WTC11 (cell line): ENCODE data around the gene HNRNPUL1. TPM values are rescaled to one million over a fixed set of nuclear protein-coding genes. Genes with fewer than 3 reads are reported as not detected.

Experiments used
- ATAC-seq: fragments of 200-7000 bp; cut with Tn5 transposase; 2 replicates; pipeline ENCODE4 v1.10.0; 2021; ENCODE audit warnings: mild to moderate bottlenecking, moderate library complexity
- CTCF ChIA-PET: fragments of 300-600 bp; sonication (Branson Sonifier 250); formaldehyde crosslinking; loops from one replicate; lab custom pipeline; 2021; ENCODE audit warnings: antibody characterized with exemption; lab: Charles Lee
- POLR2A ChIA-PET: fragments of 350-600 bp; sonication (Branson Sonifier 250); formaldehyde crosslinking; loops from one replicate; lab custom pipeline; 2021; ENCODE audit warnings: antibody characterized with exemption; lab: Charles Lee
- DNase-seq: peaks from one replicate; pipeline ENCODE4 v3.0.0; 2021; ENCODE audit warnings: low spot score
- H3K27ac Mint-ChIP-seq: 2 replicates; pipeline ENCODE4 v1.8.0; 2021; ENCODE audit warnings: mixed read lengths
- H3K27me3 Mint-ChIP-seq: 2 replicates; pipeline ENCODE4 v1.8.0; 2021; ENCODE audit warnings: low read depth, mild to moderate bottlenecking, moderate library complexity, mixed read lengths
- H3K36me3 Mint-ChIP-seq: 2 replicates; pipeline ENCODE4 v1.8.0; 2021; ENCODE audit warnings: mixed read lengths
- H3K4me1 Mint-ChIP-seq: 2 replicates; pipeline ENCODE4 v1.8.0; 2022; ENCODE audit warnings: mixed read lengths
- H3K4me3 Mint-ChIP-seq: 2 replicates; pipeline ENCODE4 v1.8.0; 2021; ENCODE audit warnings: mild to moderate bottlenecking, moderate library complexity, mixed read lengths
- H3K9me3 Mint-ChIP-seq: 2 replicates; pipeline ENCODE4 v1.8.0; 2021; ENCODE audit warnings: mixed read lengths
- AFF4 ChIP-seq: sonication (generic); formaldehyde crosslinking; IDR thresholded peaks from 2 replicates; pipeline ENCODE4 v1.8.1; 2023; ENCODE audit warnings: mild to moderate bottlenecking, missing genetic modification reagents, borderline replicate concordance
- ARID4B ChIP-seq: sonication (generic); formaldehyde crosslinking; IDR thresholded peaks from 2 replicates; pipeline ENCODE4 v1.8.0; 2023; ENCODE audit warnings: missing genetic modification reagents, mild to moderate bottlenecking, borderline replicate concordance
- CREB1 ChIP-seq: sonication (generic); formaldehyde crosslinking; IDR thresholded peaks from 2 replicates; pipeline ENCODE4 v1.8.0; 2023; ENCODE audit warnings: mild to moderate bottlenecking, missing genetic modification reagents
- EMX1 ChIP-seq: fragments of 250-450 bp; sonication (Bioruptor Pico); IDR thresholded peaks from 2 replicates; pipeline ENCODE4 v1.8.0; 2021; ENCODE audit warnings: mild to moderate bottlenecking
- JAZF1 ChIP-seq: fragments of 250-450 bp; sonication (Bioruptor Pico); IDR thresholded peaks from 2 replicates; pipeline ENCODE4 v1.9.0; 2021; ENCODE audit warnings: moderate library complexity, mild to moderate bottlenecking, inconsistent platforms
- JUN ChIP-seq: sonication (generic); formaldehyde crosslinking; IDR thresholded peaks from 2 replicates; pipeline ENCODE4 v1.8.0; 2023; ENCODE audit warnings: mild to moderate bottlenecking, missing genetic modification reagents
- MAX ChIP-seq: sonication (generic); formaldehyde crosslinking; IDR thresholded peaks from 2 replicates; pipeline ENCODE4 v1.8.0; 2022; ENCODE audit warnings: mild to moderate bottlenecking, missing genetic modification reagents
- NFYB ChIP-seq: sonication (generic); formaldehyde crosslinking; conservative IDR thresholded peaks from 2 replicates; pipeline ENCODE4 v1.8.0; 2022; ENCODE audit warnings: low read depth, missing genetic modification reagents
- PRRX2 ChIP-seq: fragments of 250-450 bp; sonication (Bioruptor Pico); IDR thresholded peaks from 2 replicates; pipeline ENCODE4 v1.8.0; 2021; ENCODE audit warnings: mild to moderate bottlenecking
- SP1 ChIP-seq: sonication (generic); formaldehyde crosslinking; conservative IDR thresholded peaks from 2 replicates; pipeline ENCODE4 v1.8.1; 2022; ENCODE audit warnings: missing genetic modification reagents
- ZNF232 ChIP-seq: sonication (generic); formaldehyde crosslinking; IDR thresholded peaks from 2 replicates; pipeline ENCODE4 v1.8.0; 2022; ENCODE audit warnings: mild to moderate bottlenecking, missing genetic modification reagents
- total RNA-seq: library from RNA; stranded (reverse); gene quantifications from 3 replicates; pipeline ENCODE4 v1.2.3, GENCODE V29; 2021
- TF ChIP-seq, protein P1 (sequence below): sonication (generic); formaldehyde crosslinking; conservative IDR thresholded peaks from 2 replicates; pipeline ENCODE4 v1.8.1; 2023; ENCODE audit warnings: mild to moderate bottlenecking, low read depth, missing genetic modification reagents, moderate library complexity
- TF ChIP-seq, protein P2 (sequence below): fragments of 250-450 bp; sonication (Bioruptor Pico); IDR thresholded peaks from 2 replicates; pipeline ENCODE4 v1.8.0; 2021; ENCODE audit warnings: mild to moderate bottlenecking
- TF ChIP-seq, protein P3 (sequence below): sonication (generic); formaldehyde crosslinking; IDR thresholded peaks from 2 replicates; pipeline ENCODE4 v1.8.0; 2023; ENCODE audit warnings: missing genetic modification reagents

Gene HNRNPUL1
- total RNA-seq, 1 experiment from 2014 or later = 282 TPM

DNA sequence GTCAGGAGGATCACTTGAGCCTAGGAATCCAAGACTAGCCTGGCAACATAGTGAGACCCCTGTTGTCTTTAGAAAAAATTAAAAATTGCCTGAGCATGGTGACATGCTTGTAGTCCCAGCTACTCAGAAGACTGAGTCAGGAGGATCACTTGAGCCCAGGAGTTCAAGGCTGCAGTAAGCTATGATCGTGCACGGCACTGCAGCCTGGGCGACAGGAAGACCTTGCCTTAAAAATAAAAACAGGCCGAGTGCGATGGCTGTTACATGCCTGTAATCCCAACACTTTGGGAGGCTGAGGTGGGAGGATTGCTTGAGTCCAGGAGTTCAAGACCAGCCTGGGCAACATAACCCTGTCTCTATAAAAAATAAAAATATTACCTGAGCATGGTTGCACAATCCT, 5.4 kb downstream of the HNRNPUL1 start (continued):
- TF ChIP-seq, protein P1, sequence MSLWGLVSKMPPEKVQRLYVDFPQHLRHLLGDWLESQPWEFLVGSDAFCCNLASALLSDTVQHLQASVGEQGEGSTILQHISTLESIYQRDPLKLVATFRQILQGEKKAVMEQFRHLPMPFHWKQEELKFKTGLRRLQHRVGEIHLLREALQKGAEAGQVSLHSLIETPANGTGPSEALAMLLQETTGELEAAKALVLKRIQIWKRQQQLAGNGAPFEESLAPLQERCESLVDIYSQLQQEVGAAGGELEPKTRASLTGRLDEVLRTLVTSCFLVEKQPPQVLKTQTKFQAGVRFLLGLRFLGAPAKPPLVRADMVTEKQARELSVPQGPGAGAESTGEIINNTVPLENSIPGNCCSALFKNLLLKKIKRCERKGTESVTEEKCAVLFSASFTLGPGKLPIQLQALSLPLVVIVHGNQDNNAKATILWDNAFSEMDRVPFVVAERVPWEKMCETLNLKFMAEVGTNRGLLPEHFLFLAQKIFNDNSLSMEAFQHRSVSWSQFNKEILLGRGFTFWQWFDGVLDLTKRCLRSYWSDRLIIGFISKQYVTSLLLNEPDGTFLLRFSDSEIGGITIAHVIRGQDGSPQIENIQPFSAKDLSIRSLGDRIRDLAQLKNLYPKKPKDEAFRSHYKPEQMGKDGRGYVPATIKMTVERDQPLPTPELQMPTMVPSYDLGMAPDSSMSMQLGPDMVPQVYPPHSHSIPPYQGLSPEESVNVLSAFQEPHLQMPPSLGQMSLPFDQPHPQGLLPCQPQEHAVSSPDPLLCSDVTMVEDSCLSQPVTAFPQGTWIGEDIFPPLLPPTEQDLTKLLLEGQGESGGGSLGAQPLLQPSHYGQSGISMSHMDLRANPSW (CRISPR knock-in tag) = no peak
- TF ChIP-seq JUN (CRISPR knock-in tag) = no peak
- TF ChIP-seq, protein P2, sequence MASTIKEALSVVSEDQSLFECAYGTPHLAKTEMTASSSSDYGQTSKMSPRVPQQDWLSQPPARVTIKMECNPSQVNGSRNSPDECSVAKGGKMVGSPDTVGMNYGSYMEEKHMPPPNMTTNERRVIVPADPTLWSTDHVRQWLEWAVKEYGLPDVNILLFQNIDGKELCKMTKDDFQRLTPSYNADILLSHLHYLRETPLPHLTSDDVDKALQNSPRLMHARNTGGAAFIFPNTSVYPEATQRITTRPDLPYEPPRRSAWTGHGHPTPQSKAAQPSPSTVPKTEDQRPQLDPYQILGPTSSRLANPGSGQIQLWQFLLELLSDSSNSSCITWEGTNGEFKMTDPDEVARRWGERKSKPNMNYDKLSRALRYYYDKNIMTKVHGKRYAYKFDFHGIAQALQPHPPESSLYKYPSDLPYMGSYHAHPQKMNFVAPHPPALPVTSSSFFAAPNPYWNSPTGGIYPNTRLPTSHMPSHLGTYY (CRISPR knock-in tag) = no peak
- TF ChIP-seq PRRX2 (CRISPR knock-in tag) = no peak
- TF ChIP-seq NFYB = no peak
- no peak for TF ChIP-seq ZNF232 (CRISPR knock-in tag)
- TF ChIP-seq CREB1 (CRISPR knock-in tag) = no peak
- no peak for TF ChIP-seq AFF4 (CRISPR knock-in tag)

GRCh38 chr19:41273076-41273475, 8.9 kb downstream of the HNRNPUL1 start:
- DNase-seq (no peak), ATAC-seq (no peak)
- Mint-ChIP-seq H3K9me3 (no peaks in the 10 kb centered on the region), H3K27me3 (no peaks in the 10 kb centered on the region), H3K4me1 (no peaks in the 10 kb centered on the region), H3K4me3 (no peak overlapping the region), H3K36me3 (peaks cover 90% of the 10 kb centered on the region), H3K27ac (no peak overlapping the region)
- TF ChIP-seq, protein P3, sequence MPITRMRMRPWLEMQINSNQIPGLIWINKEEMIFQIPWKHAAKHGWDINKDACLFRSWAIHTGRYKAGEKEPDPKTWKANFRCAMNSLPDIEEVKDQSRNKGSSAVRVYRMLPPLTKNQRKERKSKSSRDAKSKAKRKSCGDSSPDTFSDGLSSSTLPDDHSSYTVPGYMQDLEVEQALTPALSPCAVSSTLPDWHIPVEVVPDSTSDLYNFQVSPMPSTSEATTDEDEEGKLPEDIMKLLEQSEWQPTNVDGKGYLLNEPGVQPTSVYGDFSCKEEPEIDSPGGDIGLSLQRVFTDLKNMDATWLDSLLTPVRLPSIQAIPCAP (CRISPR knock-in tag) = no peak
- TF ChIP-seq JAZF1 (CRISPR knock-in tag) (no peak), SP1 (CRISPR knock-in tag) (no peak), MAX (CRISPR knock-in tag) (no peak), ARID4B (CRISPR knock-in tag) (no peak), EMX1 (CRISPR knock-in tag) (no peak)
- POLR2A ChIA-PET = no interaction called here
- CTCF ChIA-PET = interaction anchor here (1.2 kb wide), 1 partner anchor 35 kb away, joined by 4 read pairs; no protein-coding TSS in a partner anchor
